Cardiac fibroblast (primary cell): ENCODE data around the gene DIP2C.
A peak's percentile ranks its signal among the peaks of the same experiment; 100 is the strongest.

Source experiments
- DNase-seq, 2 donors: peaks; one replicate each; pipeline versions ENCODE4 v3.0.0 to v3.0.0-alpha.2; 2010; ENCODE audit warnings: low read depth in 2 of 2
- H3K4me3 ChIP-seq, 2 donors: replicated peaks in 1 of 2; 1 replicate in 1 of 2; 2 replicates in 1 of 2; pipeline ENCODE4 v1.5.1; 2011; ENCODE audit warnings: low read depth in 2 of 2, low read length in 2 of 2, mild to moderate bottlenecking in 2 of 2, moderate library complexity in 1 of 2
- TF ChIP-seq, protein P1 (sequence below): IDR thresholded peaks from one replicate; pipeline ENCODE4 v1.5.1; 2011; ENCODE audit warnings: low read depth, mild to moderate bottlenecking, low read length, inconsistent platforms

DIP2C gene

DNA sequence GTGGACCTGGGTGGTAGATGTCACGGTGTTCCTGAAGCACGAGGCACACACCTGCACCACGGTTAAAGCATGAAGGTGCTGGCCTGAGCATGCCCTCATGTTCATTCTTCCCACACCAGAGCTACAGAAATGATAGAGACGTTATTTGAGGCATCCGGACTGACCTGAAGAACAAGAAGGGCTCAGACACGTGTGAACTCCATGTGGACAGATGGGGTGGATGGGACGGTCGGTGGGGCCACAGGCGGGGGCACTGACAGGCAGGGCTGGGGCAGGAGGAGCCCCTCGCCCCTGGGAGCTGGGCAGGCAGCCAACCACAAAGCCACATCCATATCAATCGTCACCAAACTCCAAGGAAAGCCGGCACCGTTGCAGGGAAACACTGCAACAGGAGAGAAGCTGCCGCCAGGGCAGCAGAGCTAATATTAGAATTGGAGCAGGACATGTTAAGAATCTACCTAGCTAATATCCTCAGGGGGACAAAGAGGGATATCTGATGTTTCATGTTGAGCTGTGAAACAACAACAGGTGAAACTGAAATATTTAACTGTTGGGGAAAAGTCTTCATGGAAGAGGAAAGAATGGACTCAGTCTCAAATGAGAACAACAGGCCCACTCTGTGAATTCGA lies 37.8 kb upstream of the DIP2C start:
- no peak for DNase-seq
- TF ChIP-seq, protein P1, sequence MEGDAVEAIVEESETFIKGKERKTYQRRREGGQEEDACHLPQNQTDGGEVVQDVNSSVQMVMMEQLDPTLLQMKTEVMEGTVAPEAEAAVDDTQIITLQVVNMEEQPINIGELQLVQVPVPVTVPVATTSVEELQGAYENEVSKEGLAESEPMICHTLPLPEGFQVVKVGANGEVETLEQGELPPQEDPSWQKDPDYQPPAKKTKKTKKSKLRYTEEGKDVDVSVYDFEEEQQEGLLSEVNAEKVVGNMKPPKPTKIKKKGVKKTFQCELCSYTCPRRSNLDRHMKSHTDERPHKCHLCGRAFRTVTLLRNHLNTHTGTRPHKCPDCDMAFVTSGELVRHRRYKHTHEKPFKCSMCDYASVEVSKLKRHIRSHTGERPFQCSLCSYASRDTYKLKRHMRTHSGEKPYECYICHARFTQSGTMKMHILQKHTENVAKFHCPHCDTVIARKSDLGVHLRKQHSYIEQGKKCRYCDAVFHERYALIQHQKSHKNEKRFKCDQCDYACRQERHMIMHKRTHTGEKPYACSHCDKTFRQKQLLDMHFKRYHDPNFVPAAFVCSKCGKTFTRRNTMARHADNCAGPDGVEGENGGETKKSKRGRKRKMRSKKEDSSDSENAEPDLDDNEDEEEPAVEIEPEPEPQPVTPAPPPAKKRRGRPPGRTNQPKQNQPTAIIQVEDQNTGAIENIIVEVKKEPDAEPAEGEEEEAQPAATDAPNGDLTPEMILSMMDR, result no peak
- H3K4me3 ChIP-seq, result no peak overlapping the region

DNA sequence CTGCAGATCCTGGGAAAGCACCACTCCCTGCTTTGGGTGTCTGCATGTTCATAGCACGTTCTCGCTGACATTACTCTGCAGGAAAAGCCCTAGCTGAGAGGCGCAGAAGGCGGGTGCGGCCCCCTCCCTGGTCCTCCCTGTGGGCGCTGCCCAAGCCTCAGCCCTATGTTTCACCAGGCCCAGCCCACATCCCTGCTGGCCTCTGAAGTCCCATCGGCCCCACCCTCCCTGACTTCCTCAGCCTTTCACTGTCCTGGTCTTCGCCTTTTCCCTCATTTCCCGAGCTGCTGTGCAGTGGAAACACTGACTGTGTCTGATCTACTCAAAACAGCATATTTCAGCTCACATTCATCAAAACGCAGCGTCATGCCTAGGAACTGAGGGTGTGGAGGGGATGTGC lies 36.3 kb upstream of the DIP2C start:
- H3K4me3 ChIP-seq, result no peak overlapping the region
- DNase-seq, result no peak
- TF ChIP-seq, protein P1, result no peak

GRCh38 chr10:725302-725701 lies 35.8 kb upstream of the DIP2C start:
- DNase-seq, result no peak
- TF ChIP-seq, protein P1, result no peak
- no peak overlapping the region for H3K4me3 ChIP-seq

- no peak overlapping the region for H3K4me3 ChIP-seq
- no peak for DNase-seq
- TF ChIP-seq, protein P1, result no peak
These were observed 34.5 kb upstream of the DIP2C start for GRCh38 chr10:723973-724372.

GRCh38 chr10:722281-723060 lies 33.0 kb upstream of the DIP2C start:
- no peak overlapping the region for H3K4me3 ChIP-seq
- no peak for DNase-seq
- TF ChIP-seq, protein P1, result no peak

- TF ChIP-seq, protein P1, result no peak
- no peak overlapping the region for H3K4me3 ChIP-seq
- peak in 1 of 2 donors; percentile 6 for DNase-seq
These were observed 28.8 kb upstream of the DIP2C start for GRCh38 chr10:718143-718700.
